T47D (cell line): ENCODE data around the gene NUMA1.

ENCODE experiments used
- DNase-seq, 2 experiments: peaks; one replicate each; pipeline versions ENCODE4 v3.0.0 to v3.0.0-alpha.2; 2011 to 2012; ENCODE audit warnings: low read depth in 1 of 2, low spot score in 1 of 2
- JUND ChIP-seq: IDR thresholded peaks from 2 replicates; pipeline ENCODE4 v1.6.1; 2012; ENCODE audit warnings: low read depth
- in situ Hi-C: cut with HindIII; loops from 2 replicates; pipeline ENCODE4 v1.10.0; 2016; ENCODE audit warnings: low sequenced_read_pairs, low pct_unique_long_range_greater_than_20kb

Gene NUMA1, protein sequence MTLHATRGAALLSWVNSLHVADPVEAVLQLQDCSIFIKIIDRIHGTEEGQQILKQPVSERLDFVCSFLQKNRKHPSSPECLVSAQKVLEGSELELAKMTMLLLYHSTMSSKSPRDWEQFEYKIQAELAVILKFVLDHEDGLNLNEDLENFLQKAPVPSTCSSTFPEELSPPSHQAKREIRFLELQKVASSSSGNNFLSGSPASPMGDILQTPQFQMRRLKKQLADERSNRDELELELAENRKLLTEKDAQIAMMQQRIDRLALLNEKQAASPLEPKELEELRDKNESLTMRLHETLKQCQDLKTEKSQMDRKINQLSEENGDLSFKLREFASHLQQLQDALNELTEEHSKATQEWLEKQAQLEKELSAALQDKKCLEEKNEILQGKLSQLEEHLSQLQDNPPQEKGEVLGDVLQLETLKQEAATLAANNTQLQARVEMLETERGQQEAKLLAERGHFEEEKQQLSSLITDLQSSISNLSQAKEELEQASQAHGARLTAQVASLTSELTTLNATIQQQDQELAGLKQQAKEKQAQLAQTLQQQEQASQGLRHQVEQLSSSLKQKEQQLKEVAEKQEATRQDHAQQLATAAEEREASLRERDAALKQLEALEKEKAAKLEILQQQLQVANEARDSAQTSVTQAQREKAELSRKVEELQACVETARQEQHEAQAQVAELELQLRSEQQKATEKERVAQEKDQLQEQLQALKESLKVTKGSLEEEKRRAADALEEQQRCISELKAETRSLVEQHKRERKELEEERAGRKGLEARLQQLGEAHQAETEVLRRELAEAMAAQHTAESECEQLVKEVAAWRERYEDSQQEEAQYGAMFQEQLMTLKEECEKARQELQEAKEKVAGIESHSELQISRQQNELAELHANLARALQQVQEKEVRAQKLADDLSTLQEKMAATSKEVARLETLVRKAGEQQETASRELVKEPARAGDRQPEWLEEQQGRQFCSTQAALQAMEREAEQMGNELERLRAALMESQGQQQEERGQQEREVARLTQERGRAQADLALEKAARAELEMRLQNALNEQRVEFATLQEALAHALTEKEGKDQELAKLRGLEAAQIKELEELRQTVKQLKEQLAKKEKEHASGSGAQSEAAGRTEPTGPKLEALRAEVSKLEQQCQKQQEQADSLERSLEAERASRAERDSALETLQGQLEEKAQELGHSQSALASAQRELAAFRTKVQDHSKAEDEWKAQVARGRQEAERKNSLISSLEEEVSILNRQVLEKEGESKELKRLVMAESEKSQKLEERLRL (N-terminal part only)

DNA sequence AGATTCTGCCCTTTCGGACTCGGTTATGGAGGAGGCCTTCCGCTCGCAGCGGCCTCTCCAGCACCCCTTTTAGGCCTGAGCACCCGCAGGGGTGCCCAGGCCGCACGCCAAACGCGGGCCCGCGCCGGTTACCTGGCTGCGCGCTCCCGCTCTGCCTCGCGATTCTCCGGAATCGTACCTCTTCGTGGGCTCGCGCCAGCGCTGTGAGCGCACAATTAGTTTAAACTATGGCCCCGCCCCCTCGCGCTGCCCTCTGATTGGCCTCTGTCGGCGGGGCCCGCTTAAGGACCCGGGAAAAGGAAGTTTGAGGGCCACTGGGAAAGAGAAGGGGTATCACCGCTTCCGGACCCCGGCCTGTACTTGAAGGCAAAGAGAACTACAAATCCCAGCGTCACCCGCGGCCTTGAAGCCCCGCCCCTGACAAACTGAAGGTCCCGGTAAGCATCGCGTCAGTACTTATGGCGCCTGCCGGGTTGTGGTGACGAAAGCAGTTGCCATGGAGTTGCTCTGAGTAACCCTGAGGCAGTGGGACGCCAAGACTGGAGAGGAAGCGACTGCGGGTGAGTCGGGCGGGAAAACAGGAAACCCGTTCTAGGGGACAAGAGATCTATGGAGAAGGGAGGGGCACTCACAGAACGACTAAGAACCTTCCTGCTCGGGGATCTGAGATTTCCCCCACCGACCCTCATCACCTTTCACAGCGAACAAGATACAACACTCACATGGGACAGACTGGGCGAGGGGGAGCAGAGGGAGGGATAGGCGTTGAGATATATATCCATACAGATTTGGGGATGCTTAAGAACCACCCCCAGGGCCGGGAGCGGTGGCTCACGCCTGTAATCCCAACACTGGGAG is at the start of gene NUMA1, which contains the start of gene LRRC51:
Gene NUMA1, minus strand, starts transcription at position 217 of the 858 bp plus-strand sequence. CDS start 44,599 bp downstream, outside the sequence.
Gene LRRC51, plus strand, starts transcription at position 525 of the 858 bp plus-strand sequence. CDS start 8,234 bp downstream, outside the sequence.
- DNase-seq = peak; percentile 59 to 100
- no peak for TF ChIP-seq JUND
- in situ Hi-C loops = no loop called here

DNA sequence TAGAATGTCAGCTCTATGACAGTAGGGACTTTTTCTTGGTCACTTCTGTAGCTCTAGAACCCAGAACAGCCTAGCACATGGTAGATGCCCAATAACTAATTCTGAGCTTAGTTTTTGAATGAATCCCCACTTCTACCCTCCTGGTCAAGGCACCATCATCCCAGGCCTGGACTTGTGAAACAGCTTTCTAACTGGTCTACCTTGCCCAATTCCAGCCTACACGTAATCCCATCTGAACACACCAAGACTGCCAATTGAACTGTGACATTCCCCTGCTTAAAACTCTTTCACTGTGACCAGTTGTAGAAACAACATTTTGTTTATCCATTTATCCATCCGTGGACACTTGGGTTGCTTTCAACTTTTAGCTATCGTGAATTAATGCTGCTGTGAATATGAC is 49.0 kb upstream of the NUMA1 start:
- in situ Hi-C loops = no loop called here
- DNase-seq = no peak
- TF ChIP-seq JUND = no peak

DNA sequence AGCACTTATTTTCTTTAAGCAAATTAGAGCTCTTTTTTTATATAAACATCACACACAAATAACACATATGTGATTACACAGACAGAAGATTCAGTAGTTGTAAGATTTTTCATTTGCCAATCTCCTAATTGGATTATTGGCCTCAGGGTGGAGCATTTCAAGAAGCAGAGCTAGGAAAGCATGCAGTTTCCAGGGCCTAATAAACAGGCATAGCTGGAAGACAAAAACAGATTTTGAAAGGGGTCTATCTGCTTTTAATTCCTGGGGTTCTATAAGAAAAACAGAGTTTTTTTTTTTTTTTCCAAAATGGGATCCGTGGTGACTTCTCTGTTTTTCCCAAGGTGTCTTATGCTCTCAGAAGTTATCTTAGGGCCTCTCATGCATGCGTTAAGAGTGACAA is 47.6 kb upstream of the NUMA1 start:
- no peak for TF ChIP-seq JUND
- in situ Hi-C loops = no loop called here
- no peak for DNase-seq

DNA sequence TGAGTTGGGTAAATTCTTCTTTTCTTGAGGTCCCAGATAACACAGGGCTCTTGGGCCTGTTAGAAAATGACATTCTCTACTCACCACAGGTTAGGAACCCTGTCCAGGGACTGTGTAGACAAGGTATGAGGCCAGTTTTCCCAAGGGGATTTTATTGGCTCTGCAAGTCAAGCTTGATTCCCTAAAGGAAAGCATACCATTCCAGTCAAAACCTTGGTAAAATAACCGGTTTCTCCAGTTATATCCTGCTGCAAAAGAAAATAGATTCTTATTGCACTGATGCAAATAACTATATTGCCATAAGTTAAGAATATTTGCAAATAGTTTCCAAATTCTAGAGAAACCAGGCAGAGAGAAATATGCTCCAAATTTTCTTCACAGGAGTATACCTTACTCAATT is 45.6 kb upstream of the NUMA1 start:
- DNase-seq = peak in 1 of 2 experiments; percentile 72
- in situ Hi-C loops = no loop called here
- TF ChIP-seq JUND = no peak

DNA sequence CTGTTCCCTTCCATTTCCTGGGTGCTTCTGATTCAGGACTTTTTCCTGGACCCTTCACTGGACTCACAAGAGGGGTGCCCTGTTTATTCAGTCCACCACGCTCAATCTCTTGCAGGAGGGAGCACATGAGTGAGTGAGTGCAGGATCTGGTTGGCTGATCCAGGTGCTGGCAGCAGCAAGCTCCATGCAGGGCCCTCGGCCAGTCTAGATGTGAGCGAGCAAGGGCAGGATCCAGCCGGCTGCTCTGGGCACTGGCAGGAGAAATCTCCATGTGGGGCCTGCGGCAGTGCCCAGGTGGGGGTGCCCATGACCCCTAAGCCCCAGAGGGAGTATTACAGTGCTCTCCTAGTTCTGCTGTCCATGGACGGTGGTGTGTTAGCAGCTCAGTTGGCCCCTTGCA is 43.7 kb upstream of the NUMA1 start:
- TF ChIP-seq JUND = no peak
- in situ Hi-C loops = no loop called here
- no peak for DNase-seq

DNA sequence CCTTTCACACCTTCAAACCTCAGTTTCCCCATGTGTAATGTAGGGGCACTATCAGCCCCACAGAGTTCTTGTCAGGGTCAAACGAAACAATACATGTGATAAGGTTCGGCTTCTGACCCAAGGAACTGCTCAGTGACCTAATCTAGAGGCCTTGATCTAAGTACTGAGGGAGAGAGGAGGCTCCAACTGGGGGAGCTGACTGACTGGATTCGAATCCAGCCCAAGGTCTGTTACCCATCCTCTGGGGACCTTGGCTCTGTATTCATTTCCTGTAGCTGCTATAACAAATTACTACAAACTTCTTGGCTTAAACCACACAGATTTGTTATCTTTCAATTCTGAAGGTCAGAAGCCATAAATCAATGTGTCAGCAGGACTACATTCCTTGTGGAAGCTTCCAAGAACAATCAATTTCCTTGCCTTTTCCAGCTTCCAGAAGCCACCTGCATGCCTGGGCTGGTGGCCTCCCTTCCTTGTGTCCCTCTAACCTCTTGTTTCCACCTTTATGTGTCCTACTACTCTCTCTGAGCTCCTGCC is 42.8 kb upstream of the NUMA1 start:
- in situ Hi-C loops = no loop called here
- TF ChIP-seq JUND = no peak
- DNase-seq = no peak

DNA sequence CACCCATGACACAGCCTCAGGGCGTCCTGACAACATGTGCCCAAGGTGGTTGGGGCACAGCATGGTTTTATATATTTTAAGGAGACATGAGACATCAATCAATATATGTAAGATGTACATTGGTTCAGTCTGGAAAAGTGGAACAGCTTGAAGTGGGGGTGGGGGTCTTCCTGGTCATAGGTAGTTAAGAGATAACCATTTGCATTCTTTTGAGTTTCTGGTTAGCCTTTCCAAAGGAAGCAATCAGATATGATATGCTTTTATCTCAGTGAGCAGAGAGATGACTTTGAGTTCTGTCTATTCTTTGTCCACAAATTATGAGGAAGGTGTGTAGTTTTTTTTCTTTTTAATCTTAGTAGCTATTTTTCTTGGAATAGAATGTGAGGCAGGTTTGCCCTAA is 42.3 kb upstream of the NUMA1 start:
- no peak for TF ChIP-seq JUND
- in situ Hi-C loops = no loop called here
- no peak for DNase-seq

DNA sequence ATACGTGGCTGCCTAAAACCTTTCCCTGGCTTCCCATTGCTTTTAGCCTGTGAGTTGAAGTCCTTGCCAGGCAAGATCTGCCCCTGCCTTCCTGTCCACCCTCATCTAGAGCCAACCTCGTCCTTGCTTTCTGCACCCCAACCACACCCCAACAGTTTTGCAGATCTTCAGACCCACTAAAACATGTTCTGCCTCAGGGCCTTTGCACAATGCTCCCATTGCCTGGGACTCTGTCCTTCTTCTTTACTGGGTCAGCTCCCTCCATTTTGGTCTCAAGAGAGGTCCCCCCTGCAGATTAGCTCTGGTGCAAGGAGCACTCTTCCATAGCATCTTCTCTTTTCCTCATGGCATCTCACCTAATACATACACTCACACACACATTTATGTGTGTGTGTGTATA is 40.6 kb upstream of the NUMA1 start:
- DNase-seq = no peak
- in situ Hi-C loops = no loop called here
- TF ChIP-seq JUND = no peak

DNA sequence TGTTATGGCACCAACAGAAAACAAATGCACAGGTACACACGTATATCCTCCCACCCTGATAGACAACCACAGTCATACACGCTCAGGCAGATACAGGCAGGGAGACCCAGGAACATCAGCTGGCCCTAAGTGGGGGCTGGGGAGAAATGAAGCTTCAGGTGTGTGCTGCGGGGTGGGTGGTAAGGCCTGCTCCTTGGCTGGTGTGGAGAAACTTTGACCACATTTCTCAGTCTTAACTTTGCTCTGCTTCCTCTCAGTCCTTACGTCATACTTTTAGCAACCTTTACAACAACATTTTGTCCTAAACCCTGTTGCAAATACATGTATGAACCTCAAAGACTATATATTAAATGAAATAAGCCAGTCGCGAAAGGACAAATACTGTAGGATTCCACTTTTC is 38.9 kb upstream of the NUMA1 start:
- TF ChIP-seq JUND = no peak
- no peak for DNase-seq
- in situ Hi-C loops = no loop called here

DNA sequence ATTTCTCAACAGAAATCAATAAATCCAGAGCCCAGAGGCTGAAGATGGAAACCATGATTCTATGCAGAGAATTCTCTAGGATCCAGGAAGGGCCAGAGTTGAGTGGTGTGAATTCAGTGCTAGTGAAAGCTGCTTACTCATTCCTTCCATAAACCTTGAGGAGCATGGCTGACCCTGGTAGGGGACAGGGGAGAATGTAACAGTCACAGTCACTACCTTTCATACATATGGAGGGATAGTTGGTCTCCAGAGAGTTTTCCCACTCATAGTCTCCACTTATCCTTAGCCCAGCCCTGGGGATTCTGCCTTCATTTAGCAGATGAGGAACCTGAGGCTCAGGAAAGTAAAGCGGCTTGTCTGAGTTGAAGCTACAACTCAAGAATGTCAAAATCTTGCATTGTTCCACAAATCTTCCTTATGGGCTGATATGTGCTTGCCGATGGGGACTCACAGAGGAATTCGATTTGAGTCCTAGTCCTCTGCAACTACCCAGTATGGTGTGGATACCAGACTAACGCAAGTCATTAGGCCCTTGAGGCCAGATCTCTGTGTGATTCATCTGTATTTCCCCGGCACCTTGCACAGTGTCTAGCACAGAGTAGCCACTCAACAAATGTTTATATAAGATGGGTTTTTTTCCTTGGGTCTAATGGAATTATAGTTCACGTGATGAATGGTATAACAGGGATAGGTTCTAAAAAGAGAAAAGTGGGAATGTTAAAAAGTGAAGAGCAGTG is 35.8 kb upstream of the NUMA1 start:
- in situ Hi-C loops = no loop called here
- TF ChIP-seq JUND = no peak
- DNase-seq = no peak

DNA sequence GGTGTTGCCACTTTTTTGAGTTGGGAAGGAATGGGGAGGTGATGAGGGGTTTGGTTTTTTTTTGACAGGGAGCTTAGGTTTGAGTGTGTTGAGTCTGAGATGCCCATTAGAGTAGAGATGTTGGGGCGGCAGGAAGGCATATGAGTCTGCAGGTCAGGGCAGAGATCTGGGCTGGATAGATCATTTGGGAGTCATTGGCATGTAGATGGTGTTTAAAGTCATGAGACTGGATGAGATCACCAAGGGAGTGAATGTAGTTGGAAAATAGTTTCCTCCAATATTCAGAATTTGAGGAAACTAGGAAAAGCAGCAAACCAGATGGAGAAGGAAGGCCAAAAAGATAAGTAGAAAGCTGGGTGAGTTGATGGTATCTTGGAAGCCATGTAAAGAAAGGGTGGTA is 34.2 kb upstream of the NUMA1 start:
- DNase-seq = no peak
- no peak for TF ChIP-seq JUND

More for the DNA sequence above, 34.2 kb upstream of the NUMA1 start:
- in situ Hi-C loops = no loop called here
